GM21526 (cell line): ENCODE measurements around the gene DAD1.
"Not testable (repeated sequence)": the region's sequence is repeated elsewhere in the genome, so short reads cannot be mapped to it uniquely, and the experiment has no call there.

Experiments used
- ATAC-seq: cut with Tn5 transposase; IDR thresholded peaks from one replicate; pipeline ENCODE4 v1.9.1; 2021; ENCODE audit warnings: moderate library complexity; ENCODE audit not compliant: unreplicated experiment, low FRiP score

The DAD1 gene

GRCh38 chr14:22553861-22554497 lies 35.0 kb downstream of the DAD1 start:
- not testable (repeated sequence) for ATAC-seq

GRCh38 chr14:22553445-22553844 lies 35.6 kb downstream of the DAD1 start:
- ATAC-seq = no peak

- no peak for ATAC-seq
Observed at GRCh38 chr14:22552827-22553076, 36.3 kb downstream of the DAD1 start.

GRCh38 chr14:22552001-22552826 lies 36.8 kb downstream of the DAD1 start:
- no peak for ATAC-seq

- ATAC-seq = no peak
Observed at GRCh38 chr14:22551605-22551997, 37.4 kb downstream of the DAD1 start.

- no peak for ATAC-seq
Observed at GRCh38 chr14:22549981-22550673, 38.9 kb downstream of the DAD1 start.

GRCh38 chr14:22549324-22549962 lies 39.6 kb downstream of the DAD1 start:
- no peak for ATAC-seq

- ATAC-seq = no peak
Observed at GRCh38 chr14:22547948-22548750, 40.9 kb downstream of the DAD1 start.

GRCh38 chr14:22547313-22547947 lies 41.6 kb downstream of the DAD1 start:
- no peak for ATAC-seq

- ATAC-seq = no peak
Observed at GRCh38 chr14:22546722-22547071, 42.3 kb downstream of the DAD1 start.

GRCh38 chr14:22545842-22546721 lies 42.9 kb downstream of the DAD1 start:
- ATAC-seq = no peak

GRCh38 chr14:22544881-22545420 lies 44.1 kb downstream of the DAD1 start:
- ATAC-seq = no peak

- ATAC-seq = no peak
Observed at GRCh38 chr14:22544406-22544805, 44.6 kb downstream of the DAD1 start.

GRCh38 chr14:22543570-22544357 lies 45.3 kb downstream of the DAD1 start:
- not testable (repeated sequence) for ATAC-seq

GRCh38 chr14:22542360-22542759 lies 46.7 kb downstream of the DAD1 start:
- ATAC-seq = no peak

- ATAC-seq = no peak
Observed at GRCh38 chr14:22541721-22542120, 47.3 kb downstream of the DAD1 start.

- ATAC-seq = no peak
Observed at GRCh38 chr14:22540811-22541360, 48.1 kb downstream of the DAD1 start.

GRCh38 chr14:22540293-22540692 lies 48.7 kb downstream of the DAD1 start:
- ATAC-seq = no peak
